Hepatocyte (in vitro differentiated cells): ENCODE measurements around the gene FLG.

ENCODE experiments used
- EZH2 ChIP-seq: fragments of 200-600 bp; sonication (generic); IDR thresholded peaks from 2 replicates; pipeline ENCODE4 v1.6.1; 2016; ENCODE audit warnings: antibody characterized with exemption, mild to moderate bottlenecking, borderline replicate concordance
- TF ChIP-seq, protein P1 (sequence below): fragments of 200-600 bp; sonication (generic); IDR thresholded peaks from 2 replicates; pipeline ENCODE4 v1.5.1; 2016; ENCODE audit warnings: antibody characterized with exemption, mild to moderate bottlenecking; ENCODE audit not compliant: poor library complexity

DNA sequence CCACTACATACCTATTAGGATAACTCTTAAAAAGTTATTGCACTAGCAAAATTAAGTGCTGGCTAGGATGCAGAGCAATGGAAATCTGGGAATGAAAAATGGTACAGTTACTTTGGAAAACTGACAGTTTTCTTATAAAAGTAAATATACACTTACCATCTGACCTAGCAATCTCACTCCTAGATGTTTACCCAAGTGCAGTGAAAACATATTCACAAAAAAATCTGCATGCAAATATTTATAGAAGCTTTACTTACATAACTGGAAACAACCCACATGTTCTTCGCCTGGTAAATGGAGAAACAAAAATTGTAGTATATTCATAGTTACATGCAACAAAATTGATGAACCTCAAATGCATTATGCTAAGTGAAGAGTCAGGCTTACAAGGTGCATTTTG, 47.6 kb upstream of the FLG start:
- TF ChIP-seq, protein P1, sequence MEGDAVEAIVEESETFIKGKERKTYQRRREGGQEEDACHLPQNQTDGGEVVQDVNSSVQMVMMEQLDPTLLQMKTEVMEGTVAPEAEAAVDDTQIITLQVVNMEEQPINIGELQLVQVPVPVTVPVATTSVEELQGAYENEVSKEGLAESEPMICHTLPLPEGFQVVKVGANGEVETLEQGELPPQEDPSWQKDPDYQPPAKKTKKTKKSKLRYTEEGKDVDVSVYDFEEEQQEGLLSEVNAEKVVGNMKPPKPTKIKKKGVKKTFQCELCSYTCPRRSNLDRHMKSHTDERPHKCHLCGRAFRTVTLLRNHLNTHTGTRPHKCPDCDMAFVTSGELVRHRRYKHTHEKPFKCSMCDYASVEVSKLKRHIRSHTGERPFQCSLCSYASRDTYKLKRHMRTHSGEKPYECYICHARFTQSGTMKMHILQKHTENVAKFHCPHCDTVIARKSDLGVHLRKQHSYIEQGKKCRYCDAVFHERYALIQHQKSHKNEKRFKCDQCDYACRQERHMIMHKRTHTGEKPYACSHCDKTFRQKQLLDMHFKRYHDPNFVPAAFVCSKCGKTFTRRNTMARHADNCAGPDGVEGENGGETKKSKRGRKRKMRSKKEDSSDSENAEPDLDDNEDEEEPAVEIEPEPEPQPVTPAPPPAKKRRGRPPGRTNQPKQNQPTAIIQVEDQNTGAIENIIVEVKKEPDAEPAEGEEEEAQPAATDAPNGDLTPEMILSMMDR = no peak
- TF ChIP-seq EZH2 = no peak
